Fibroblast of lung (primary cell): ENCODE measurements around the gene ARL4A. TPM values are rescaled to one million over a fixed set of nuclear protein-coding genes. Genes with fewer than 3 reads are reported as not detected.

Source experiments
- DNase-seq, 2 donors: peaks; one replicate each; pipeline versions ENCODE4 v3.0.0 to v3.0.0-alpha.2; 2010; ENCODE audit warnings: low read depth in 2 of 2
- H2AFZ ChIP-seq: 2 replicates; pipeline ENCODE4 v1.5.1; 2012; ENCODE audit warnings: low read length, control low read depth, inconsistent platforms
- H3K27ac ChIP-seq: 2 replicates; pipeline ENCODE4 v1.5.1; 2011; ENCODE audit warnings: low read length, control low read depth; ENCODE audit not compliant: insufficient read depth
- H3K27me3 ChIP-seq: 2 replicates; pipeline ENCODE4 v1.5.1; 2011; ENCODE audit warnings: mild to moderate bottlenecking, low read length; ENCODE audit not compliant: control insufficient read depth, insufficient read depth
- H3K36me3 ChIP-seq: 2 replicates; pipeline ENCODE4 v1.5.1; 2011; ENCODE audit warnings: low read length; ENCODE audit not compliant: control insufficient read depth, insufficient read depth
- H3K4me1 ChIP-seq: 2 replicates; pipeline ENCODE4 v1.5.1; 2011; ENCODE audit warnings: low read length; ENCODE audit not compliant: control insufficient read depth, insufficient read depth; ENCODE audit errors: extremely low read depth
- H3K4me2 ChIP-seq: 2 replicates; pipeline ENCODE4 v1.5.1; 2011; ENCODE audit warnings: low read length, control low read depth; ENCODE audit not compliant: insufficient read depth; ENCODE audit errors: extremely low read depth
- H3K4me3 ChIP-seq, 4 experiments: fragments of 200-600 bp in 1 of 4; sonication (generic) in 1 of 4; replicated peaks in 1 of 4; 2 replicates each; pipeline ENCODE4 v1.5.1; 2011 to 2016; ENCODE audit warnings: low read length in 4 of 4, low read depth in 3 of 4, mild to moderate bottlenecking in 3 of 4, control low read depth in 2 of 4, inconsistent platforms in 1 of 4, mixed read lengths in 1 of 4; ENCODE audit not compliant: insufficient read depth in 1 of 4; ENCODE audit errors: control extremely low read depth in 1 of 4
- H3K79me2 ChIP-seq: 2 replicates; pipeline ENCODE4 v1.5.1; 2012; ENCODE audit warnings: mild to moderate bottlenecking, low read length, inconsistent platforms; ENCODE audit not compliant: control insufficient read depth, insufficient read depth
- H3K9ac ChIP-seq: 2 replicates; pipeline ENCODE4 v1.5.1; 2011; ENCODE audit warnings: mild to moderate bottlenecking, low read length, control low read depth; ENCODE audit not compliant: insufficient read depth
- H3K9me3 ChIP-seq: 2 replicates; pipeline ENCODE4 v1.5.1; 2012; ENCODE audit warnings: low read depth, low read length; ENCODE audit not compliant: control insufficient read depth, insufficient read depth
- H4K20me1 ChIP-seq: 2 replicates; pipeline ENCODE4 v1.5.1; 2011; ENCODE audit warnings: low read length; ENCODE audit not compliant: control insufficient read depth, insufficient read depth; ENCODE audit errors: extremely low read depth
- CTCF ChIP-seq, 2 donors: IDR thresholded peaks in 1 of 2; conservative IDR thresholded peaks in 1 of 2; 1 replicate in 1 of 2; 2 replicates in 1 of 2; pipeline ENCODE4 v1.5.1; 2011 to 2012; ENCODE audit warnings: low read length in 2 of 2, control low read depth in 1 of 2, inconsistent platforms in 1 of 2, low read depth in 1 of 2, mild to moderate bottlenecking in 1 of 2
- EZH2 ChIP-seq: IDR thresholded peaks from 2 replicates; pipeline ENCODE4 v1.5.1; 2012; ENCODE audit warnings: low read length, control low read depth, mild to moderate bottlenecking; ENCODE audit errors: missing control alignments
- polyA plus RNA-seq, 2 donors: library from polyadenylated mRNA; depleted of rRNA in 1 of 2; stranded (reverse) in 1 of 2; unstranded in 1 of 2; fragments of >200 nt; gene quantifications; 2 replicates each; pipeline ENCODE4 v1.2.1, GENCODE V29; 2011 to 2012; ENCODE audit warnings: missing spikeins in 1 of 2
- total RNA-seq: library from RNA; depleted of rRNA; stranded (reverse); fragments of >200 nt; gene quantifications from 2 replicates; pipeline ENCODE4 v1.2.1, GENCODE V29; 2014

Gene ARL4A
- total and polyA plus RNA-seq, 2 donors (not counting 1 experiment from before 2014, with no cell fraction given), result 11.4 to 37.0 TPM

DNA sequence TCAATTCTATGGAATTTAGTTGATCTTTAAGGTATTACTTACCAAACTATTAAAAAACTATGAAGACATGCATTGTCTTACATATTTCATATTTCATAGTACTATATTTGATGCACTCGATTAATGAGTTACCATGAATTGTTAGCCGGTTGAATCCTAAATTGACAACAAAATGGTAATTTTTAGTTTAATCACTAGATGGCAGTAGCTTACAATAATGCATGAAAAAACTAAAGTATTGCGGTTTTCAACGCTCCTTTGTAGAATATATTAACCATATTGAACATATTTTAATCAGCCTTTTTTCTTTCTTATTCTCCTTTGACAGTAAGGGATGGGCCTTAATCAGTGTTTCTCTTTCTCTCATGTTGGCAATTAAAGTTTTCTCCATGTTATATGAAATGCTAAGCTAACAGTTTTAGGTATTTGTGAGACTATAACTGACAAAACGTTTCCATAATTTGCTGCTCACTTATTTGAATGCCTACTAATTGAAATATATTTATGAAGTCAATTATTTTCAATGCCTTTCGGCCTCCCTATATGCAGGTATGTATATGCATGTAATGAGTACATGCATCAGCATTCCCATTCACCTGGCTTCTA, 48.5 kb upstream of the ARL4A start:
- DNase-seq, result peak; percentile 33 to 66
- Histone ChIP-seq H4K20me1 (no peaks in the 10 kb centered on the region), H3K4me1 (no peaks in the 10 kb centered on the region), H3K9ac (no peak overlapping the region), H3K27me3 (no peaks in the 10 kb centered on the region), H3K4me3 (no peak overlapping the region), H2AFZ (no peak overlapping the region), H3K9me3 (no peaks in the 10 kb centered on the region), H3K27ac (no peak overlapping the region), H3K79me2 (no peaks in the 10 kb centered on the region), H3K36me3 (no peaks in the 10 kb centered on the region), H3K4me2 (no peak overlapping the region)
- peak; percentile 7 to 34 for TF ChIP-seq CTCF (conservative IDR thresholded peaks at IDR 0.05 in 1 of 2, IDR thresholded peaks at IDR 0.05 in 1 of 2; ENCODE audit: low read depth in 1 of 2, low read length in 2 of 2)
- TF ChIP-seq EZH2, result no peak

GRCh38 chr7:12640299-12641096, 46.9 kb upstream of the ARL4A start:
- Histone ChIP-seq H3K27ac (no peak overlapping the region), H3K4me1 (no peaks in the 10 kb centered on the region)

More at GRCh38 chr7:12640299-12641096, 46.9 kb upstream of the ARL4A start:
- H3K79me2 ChIP-seq, result no peaks in the 10 kb centered on the region
- no peak for TF ChIP-seq EZH2
- no peak for TF ChIP-seq CTCF (conservative IDR thresholded peaks at IDR 0.05 in 1 of 2, IDR thresholded peaks at IDR 0.05 in 1 of 2; ENCODE audit: low read depth in 1 of 2, low read length in 2 of 2)
- no peaks in the 10 kb centered on the region for H3K27me3 ChIP-seq
- no peak overlapping the region for H3K9ac ChIP-seq
- H3K4me2 ChIP-seq, result no peak overlapping the region
- no peaks in the 10 kb centered on the region for H3K9me3 ChIP-seq
- no peak for DNase-seq
- no peaks in the 10 kb centered on the region for H3K36me3 ChIP-seq
- H2AFZ ChIP-seq, result no peak overlapping the region
- no peaks in the 10 kb centered on the region for H4K20me1 ChIP-seq
- H3K4me3 ChIP-seq, result no peak overlapping the region
